GM21526 (cell line): ENCODE data around the gene PML.
"Not testable (repeated sequence)": the region's sequence is repeated elsewhere in the genome, so short reads cannot be mapped to it uniquely, and the experiment has no call there.

Source experiments
- ATAC-seq: cut with Tn5 transposase; IDR thresholded peaks from one replicate; pipeline ENCODE4 v1.9.1; 2021; ENCODE audit warnings: moderate library complexity; ENCODE audit not compliant: unreplicated experiment, low FRiP score

Gene PML

GRCh38 chr15:73957276-73957675, 37.2 kb upstream of the PML start:
- ATAC-seq: no peak

- ATAC-seq: no peak
Measured at GRCh38 chr15:73957785-73958184, 36.7 kb upstream of the PML start.

- no peak for ATAC-seq
Measured at GRCh38 chr15:73959012-73959581, 35.4 kb upstream of the PML start.

GRCh38 chr15:73959801-73960200, 34.7 kb upstream of the PML start:
- ATAC-seq: no peak

DNA sequence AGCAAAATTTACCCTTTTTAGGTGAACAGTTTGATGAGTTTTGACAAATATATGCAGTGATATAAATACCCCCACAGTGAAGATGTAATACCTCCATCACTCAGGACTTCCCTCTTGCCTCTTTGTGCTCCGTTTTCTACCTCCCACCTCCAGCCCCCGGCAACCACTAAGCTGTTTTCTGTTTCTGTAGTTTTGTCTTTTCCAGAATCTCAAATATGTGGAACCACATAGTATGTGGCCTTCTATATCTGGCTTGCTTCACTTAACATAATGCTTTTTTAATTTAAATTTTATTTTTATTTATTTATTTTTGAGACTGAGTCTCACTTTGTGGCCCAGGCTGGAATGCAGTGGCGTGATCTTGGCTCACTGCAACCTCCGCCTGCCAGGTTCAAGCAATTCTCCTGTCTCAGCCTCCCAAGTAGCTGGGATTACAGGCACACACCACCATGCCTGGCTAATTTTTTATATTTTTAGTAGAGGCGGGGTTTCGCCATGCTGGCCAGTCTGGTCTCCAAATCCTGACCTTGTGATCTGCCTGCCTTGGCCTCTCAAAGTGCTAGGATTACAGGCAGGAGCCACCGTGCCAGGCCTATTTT, 33.9 kb upstream of the PML start:
- not testable (repeated sequence) for ATAC-seq

- no peak for ATAC-seq
Measured at GRCh38 chr15:73962433-73962832, 32.1 kb upstream of the PML start.

DNA sequence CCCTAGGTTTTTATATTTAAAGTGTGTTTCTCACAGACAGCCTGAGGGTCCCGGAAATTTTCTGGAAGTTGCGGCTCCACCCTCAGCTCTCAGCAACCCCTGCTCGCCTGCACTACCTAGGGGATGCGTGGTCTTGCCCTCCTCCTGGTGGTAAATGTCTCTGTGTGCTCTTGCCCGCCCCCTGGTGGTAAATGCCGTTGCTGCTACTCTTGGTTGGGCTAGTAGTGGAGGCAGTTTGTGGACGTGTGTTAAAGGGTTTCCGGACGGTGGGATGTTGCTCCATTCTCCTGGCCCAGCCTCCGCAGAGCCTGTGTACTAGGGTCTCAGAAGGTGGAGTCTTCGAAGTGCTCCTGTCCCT, 29.8 kb upstream of the PML start:
- peak; percentile 46 for ATAC-seq

DNA sequence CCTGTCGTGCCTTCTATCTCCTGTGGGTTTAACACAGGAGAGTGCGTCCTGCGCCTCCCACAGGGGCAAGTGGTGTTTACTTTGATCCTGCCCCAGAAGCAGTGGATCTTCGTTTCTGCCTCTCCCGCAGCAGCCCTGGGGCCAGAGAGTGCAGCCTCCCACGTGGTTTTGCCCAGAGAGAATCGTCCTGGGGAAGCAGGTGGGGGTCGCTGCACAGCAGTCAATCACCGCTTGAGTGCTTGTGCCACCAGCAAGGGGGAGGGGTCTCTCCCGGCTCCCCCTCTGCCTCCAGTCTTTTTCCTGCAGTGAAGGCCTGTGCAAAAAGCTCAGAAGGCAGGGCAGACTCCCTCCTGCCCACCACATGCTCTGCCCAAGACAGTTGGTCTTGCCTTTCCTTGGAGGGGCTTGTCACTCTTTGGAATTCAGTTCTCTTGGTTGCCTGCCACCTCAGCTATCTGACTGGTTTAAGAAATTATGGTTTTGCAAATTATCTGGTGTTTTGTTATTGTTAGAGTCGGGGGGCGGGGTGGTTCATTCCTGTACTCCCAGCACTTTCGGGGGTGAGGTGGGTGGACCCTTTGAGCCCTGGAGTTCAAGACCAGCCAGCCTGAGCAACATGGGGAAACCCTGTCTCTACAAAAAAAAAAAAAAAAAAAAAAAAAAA, 29.3 kb upstream of the PML start:
- ATAC-seq: peak; percentile 35

- no peak for ATAC-seq
Measured at GRCh38 chr15:73965758-73966113, 28.8 kb upstream of the PML start.

DNA sequence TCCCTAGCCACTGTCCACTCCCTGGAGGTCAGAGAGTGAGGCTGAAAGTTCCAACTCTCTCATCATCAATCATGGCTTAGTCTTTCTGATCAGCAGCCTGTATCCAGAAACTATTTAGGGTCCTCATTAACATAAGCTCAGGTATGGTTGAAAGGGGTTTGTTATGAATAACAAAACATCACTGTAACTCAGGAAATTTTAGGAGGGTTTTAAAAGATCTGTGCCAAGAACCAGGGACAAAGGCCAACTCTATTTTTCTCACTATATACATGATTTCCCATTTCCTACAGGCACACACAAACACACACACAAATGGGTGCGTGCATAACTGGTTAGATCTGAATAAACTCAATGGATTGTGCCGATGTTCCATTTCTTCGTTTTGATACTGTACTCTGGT, 26.1 kb upstream of the PML start:
- ATAC-seq: no peak

DNA sequence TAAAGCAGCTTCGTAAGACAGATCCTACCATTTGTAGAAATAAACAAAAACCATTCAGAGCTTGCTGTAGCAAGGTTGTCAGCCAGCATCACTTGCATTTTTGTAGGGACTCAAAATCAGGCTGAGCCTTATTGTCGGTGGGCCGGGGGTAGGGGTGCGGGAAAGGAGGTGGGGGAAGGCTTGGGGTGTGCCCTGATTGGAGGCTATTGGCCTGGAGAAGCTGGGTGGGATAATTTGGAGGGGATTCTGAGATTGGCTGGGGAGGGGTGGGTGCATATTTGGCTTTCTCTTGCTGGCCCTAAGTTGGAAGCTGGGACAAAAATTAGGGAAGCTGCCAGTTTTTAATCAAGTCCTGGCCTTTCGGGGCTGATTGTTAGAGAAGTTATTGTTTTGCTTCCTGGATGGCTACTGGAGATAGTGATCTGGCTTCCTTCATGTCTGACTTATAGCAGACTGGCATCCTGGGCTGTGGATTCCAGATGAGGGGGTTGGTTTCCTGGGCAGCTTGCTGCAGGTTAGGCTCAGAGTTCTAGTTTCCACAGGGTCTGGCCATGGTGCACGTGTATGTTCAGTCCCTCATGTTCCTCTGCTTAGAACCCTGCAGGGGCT, 25.3 kb upstream of the PML start:
- ATAC-seq: no peak

GRCh38 chr15:73972984-73973682, 21.4 kb upstream of the PML start:
- ATAC-seq: no peak

DNA sequence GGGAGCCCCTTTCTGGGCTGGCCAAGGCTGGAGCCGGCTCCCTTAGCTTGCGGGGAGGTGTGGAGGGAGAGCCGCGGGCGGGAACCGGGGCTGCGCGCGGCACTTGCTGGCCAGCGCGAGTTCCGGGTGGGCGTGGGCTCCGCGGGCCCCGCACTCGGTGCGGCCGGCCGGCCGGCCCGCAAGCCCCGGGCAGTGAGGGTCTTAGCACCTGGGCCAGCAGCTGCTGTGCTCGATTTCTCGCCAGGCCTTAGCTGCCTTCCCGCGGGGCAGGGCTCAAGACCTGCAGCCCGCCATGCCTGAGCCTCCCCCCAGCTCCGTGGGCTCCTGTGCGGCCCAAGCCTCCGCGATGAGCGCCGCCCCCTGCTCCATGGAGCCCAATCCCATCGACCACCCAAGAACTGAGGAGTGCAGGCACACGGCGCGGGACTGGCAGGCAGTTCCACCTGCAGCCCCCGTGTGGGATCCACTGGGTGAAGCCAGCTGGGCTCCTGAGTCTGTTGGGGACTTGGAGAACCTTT, 20.8 kb upstream of the PML start:
- not testable (repeated sequence) for ATAC-seq

- ATAC-seq: not testable (repeated sequence)
Measured at GRCh38 chr15:73975440-73976125, 18.9 kb upstream of the PML start.

DNA sequence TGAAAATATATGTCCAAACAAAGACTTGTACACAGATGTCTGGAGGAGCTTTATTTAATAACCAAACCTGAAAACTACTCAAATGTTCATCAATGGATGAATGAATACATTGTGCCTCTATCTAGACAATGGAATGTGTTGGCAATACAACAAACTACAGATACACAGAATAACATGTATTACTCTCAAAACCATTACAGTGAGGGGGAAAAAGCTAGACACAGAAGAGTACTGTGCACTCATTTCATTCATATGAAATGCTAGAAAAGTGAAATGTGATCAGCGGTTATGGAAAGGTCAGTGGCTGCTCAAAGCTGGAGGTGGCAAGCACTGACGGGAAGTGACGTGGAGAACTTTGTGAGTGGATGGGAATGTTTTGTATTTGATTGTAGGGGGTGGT, 15.6 kb upstream of the PML start:
- no peak for ATAC-seq

- ATAC-seq: no peak
Measured at GRCh38 chr15:73979636-73980035, 14.9 kb upstream of the PML start.

- ATAC-seq: no peak
Measured at GRCh38 chr15:73981761-73982221, 12.7 kb upstream of the PML start.

- ATAC-seq: no peak
Measured at GRCh38 chr15:73982222-73982962, 12.1 kb upstream of the PML start.

DNA sequence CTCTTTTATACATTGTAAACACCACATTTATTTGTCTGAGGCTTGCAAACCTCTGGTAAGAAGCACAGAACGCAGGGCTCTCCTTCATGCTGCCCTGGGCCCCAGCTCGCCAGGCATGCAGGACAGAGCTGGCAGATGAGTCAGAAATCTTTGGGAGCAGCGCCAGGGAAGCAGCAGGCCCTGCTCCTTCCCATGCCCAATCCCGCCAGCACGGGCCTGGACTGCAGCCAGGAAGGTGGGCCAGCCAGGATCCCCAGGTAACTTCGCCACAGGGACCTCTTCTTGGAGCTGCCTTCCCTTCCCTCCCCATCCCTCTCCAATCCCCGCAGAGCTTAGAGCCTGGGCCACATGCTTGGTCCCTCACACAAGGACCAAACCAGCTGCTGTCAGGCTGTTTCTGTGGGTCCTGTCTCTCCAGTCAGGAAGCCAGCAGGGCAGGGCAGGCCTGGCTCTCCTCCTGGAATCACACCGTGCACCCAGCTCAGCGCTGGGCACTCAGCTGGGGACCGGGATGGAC, 11.2 kb upstream of the PML start:
- ATAC-seq: no peak

- no peak for ATAC-seq
Measured at GRCh38 chr15:73983773-73984172, 10.7 kb upstream of the PML start.
